Measurements from ENCODE around the gene RBFOX1.

RBFOX1 gene

GRCh38 chr16:7596308-7596707 is 263.7 kb downstream of the RBFOX1 start:
- no peak for FAIRE-seq
- no peak for DNase-seq (ENCODE audit: low spot score)

- DNase-seq (ENCODE audit: low spot score) (no peak), FAIRE-seq (no peak)
Observed at GRCh38 chr16:7597677-7598076, 265.0 kb downstream of the RBFOX1 start.

DNA sequence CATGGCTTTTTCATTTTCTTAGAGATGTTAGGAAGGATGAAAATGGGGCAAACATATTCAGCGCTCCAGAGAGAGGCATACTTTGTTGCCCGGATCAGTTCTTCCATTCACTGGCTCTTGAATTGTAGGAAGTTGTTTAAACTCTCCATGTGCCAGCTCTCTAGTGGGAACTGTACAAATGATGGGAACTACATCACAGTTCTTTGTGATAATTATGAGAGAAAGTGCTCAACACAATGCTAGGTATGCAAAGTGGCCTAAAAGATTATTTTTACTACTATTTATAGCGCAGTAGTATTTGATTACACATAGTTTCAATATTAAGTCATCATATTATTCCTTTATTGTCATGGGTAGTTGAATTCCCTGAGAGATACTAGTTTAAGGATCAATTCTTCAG is 268.5 kb downstream of the RBFOX1 start:
- FAIRE-seq (no peak), DNase-seq (ENCODE audit: low spot score) (no peak)

DNA sequence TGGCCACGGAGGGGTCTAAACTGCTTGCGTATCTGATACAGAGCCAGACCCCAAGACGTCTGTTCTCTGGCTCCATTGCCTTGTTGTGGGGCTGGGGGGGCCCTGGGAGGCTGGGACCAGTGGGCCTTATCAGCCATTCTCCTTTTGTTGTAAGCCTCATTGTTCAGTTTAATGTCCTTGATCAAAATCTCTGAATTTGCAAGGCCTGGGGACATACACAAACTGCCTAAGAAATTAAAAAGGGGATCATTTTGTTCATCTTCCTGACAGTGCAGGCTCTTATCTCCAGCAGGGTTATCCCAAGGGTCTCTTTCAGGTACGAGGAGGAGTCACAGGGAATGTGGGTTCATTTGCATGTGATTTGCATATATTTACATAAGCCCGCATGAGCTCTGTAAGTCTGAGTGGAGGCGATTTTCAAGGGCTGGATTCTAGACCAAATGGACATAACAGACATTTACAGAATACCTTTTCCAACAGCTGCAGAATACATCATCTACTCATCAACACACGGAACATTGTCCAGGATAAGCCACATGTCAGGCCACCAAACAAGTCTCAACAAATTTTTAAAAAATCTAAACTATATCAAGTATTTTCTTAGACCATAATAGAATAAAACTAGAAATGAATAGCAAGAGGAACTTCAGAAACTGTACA is 269.8 kb downstream of the RBFOX1 start:
- DNase-seq (ENCODE audit: low spot score) (no peak), FAIRE-seq (no peak)

DNA sequence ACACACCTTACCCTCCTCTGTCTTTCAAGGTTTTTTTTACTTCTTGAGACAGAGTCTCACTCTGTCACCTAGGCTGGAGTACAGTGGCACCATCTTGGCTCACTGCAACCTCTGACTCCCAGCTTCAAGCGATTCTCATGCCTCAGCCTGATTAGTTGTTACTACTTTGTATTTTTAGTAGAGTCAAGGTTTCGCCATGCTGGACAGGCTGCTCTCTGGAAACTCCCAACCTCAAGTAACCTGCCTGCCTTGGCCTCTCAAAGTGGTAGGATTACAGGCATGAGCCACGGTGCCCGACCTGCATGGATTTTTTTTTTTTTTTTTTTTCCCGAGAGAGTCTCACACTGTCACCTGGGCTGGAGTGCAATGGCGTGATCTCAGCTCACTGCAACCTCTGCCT is 273.2 kb downstream of the RBFOX1 start:
- DNase-seq (ENCODE audit: low spot score) (no peak), FAIRE-seq (no peak)

DNA sequence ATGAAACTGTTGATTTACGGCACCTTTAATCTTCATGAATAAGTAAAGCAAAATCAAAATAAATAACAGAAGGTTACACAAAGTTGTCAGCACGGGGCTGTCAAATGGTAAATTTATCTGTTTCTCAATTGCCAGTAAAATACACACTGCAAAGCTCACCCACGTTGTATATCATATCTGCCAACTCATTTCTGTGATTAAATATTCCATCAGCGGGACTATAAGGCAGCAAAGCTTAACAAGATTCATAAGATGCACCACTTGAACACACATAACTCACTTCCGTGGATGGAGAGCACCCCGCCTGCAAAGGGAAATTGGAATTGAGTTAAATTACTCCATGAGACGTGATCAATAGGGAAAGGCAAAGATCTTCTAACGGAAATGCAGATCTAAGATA is 280.0 kb downstream of the RBFOX1 start:
- FAIRE-seq = no peak
- DNase-seq (ENCODE audit: low spot score) = no peak

DNA sequence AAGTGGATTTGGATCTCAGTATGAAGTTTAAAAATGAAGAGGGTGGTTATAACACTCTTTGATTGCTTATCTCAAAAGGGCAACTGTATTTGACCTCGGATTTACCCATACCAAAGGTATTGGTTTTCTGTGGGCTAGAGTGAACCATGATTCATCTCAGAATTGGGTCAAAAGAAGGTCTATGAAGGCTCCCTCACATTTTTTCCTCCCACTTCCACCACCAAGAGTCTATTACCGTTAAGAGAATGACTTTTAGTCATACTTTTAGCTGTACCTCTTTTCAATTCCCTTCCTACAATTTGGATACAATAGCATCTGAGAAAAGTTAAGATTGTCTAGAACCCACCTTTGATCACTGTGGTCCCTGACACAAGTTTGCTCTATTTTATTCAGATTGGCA is 280.9 kb downstream of the RBFOX1 start:
- FAIRE-seq (no peak), DNase-seq (ENCODE audit: low spot score) (no peak)

GRCh38 chr16:7614021-7614795 is 281.6 kb downstream of the RBFOX1 start:
- no peak for FAIRE-seq
- no peak for DNase-seq (ENCODE audit: low spot score)

GRCh38 chr16:7615565-7615964 is 282.9 kb downstream of the RBFOX1 start:
- FAIRE-seq = no peak
- DNase-seq (ENCODE audit: low spot score) = no peak

GRCh38 chr16:7624871-7625766 is 292.5 kb downstream of the RBFOX1 start:
- FAIRE-seq (no peak), DNase-seq (ENCODE audit: low spot score) (no peak)

DNA sequence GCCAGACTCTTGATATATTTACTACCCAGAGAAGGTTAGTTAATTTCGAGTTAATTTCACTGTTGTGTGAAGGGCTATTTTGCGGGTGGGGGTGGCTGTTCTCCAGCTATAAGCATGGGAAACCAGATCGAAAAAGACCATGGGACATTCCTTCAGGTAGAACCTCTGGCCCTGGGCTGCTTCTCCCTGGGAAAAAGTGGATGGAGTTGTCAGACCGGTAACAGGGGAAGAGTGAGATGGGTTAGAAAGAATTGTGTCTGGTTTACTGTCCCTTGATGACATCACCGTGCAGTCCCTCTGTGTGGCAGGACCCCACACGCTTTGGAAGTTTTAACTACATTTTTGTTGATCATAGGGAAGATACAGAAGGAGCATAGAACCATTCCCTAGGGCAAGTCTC is 296.3 kb downstream of the RBFOX1 start:
- DNase-seq (ENCODE audit: low spot score) (no peak), FAIRE-seq (no peak)

DNA sequence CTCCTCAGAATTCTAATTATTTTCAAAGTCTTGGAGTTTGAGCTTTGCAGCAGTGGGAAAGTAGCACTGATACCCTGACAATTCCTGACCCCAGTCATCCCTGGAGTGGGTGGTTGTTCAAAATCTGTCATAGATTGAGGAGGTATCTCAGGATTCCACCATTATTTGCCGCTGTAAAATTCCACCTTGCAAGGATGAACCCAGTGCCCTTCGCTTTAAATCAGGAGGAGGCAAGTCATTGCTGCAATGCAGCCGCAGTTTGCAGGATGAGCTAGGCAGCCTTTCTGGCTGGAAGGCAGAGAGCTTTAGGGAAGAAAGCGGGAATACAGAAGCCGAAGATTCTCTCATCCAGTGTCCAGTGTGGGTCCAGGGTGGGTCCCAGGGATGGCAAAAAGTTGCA is 296.9 kb downstream of the RBFOX1 start:
- no peak for FAIRE-seq
- no peak for DNase-seq (ENCODE audit: low spot score)

GRCh38 chr16:7637446-7637845 is 304.8 kb downstream of the RBFOX1 start:
- no peak for FAIRE-seq

GRCh38 chr16:7638306-7638705 is 305.7 kb downstream of the RBFOX1 start:
- FAIRE-seq (no peak), DNase-seq (ENCODE audit: low spot score) (no peak)

More at GRCh38 chr16:7637446-7637845, 304.8 kb downstream of the RBFOX1 start:
- no peak for DNase-seq (ENCODE audit: low spot score)

DNA sequence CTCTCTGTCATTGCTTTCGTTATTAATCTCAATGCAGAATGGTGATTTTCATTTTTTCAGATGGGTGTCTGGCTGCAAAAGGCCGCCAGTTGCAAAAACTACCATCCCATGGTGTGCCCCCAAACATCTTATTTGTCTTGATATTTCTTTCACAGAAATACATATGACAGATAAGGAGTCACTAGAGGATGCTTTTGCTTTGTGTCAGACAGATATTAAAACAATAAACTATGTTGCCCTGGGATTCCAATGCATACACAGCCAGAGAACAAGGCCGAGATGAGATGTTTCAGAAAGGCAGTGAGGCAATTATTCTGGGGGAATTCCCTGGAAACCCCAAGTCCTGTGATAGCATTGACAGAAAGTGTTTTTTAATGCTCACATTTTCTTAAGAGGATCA is 307.7 kb downstream of the RBFOX1 start:
- FAIRE-seq (no peak), DNase-seq (ENCODE audit: low spot score) (no peak)

DNA sequence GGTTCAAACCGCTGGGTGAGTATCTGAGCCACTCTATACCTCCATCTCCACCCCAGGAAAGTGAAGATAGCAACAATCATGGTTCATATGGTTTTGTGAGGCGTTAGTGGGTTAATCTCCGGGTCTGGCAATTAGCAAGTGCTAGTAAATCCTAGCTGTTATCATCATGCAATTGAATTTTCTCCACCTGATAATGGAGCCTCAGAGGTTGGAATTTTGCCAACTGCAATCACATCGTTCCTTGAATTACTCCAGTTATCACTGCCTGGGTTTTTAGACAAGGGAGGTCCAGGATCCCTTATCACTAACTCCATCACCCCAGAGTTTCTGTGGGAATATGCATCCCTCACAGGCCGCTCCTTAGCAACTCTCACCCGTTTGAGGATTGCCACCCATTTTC is 311.5 kb downstream of the RBFOX1 start:
- no peak for DNase-seq (ENCODE audit: low spot score)
- FAIRE-seq = no peak

DNA sequence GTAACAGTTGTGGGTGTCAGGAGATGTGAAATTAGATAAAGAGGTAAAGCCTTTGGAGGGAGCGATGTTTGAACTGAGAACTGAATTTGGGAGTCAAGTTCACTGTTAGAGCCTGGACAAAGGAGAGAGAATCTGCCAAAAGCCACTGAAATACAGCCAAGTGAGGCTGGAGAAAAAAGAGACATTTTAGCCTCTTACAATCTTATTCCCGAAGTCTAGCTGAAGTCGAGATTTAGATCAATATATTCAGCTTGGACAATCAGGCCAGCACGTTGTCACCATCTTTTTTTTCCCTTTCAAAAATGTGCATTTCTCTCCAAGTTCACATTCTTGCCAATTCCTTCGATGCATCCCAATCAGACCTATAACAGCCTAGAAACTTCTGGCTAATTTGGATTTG is 312.2 kb downstream of the RBFOX1 start:
- no peak for DNase-seq (ENCODE audit: low spot score)

DNA sequence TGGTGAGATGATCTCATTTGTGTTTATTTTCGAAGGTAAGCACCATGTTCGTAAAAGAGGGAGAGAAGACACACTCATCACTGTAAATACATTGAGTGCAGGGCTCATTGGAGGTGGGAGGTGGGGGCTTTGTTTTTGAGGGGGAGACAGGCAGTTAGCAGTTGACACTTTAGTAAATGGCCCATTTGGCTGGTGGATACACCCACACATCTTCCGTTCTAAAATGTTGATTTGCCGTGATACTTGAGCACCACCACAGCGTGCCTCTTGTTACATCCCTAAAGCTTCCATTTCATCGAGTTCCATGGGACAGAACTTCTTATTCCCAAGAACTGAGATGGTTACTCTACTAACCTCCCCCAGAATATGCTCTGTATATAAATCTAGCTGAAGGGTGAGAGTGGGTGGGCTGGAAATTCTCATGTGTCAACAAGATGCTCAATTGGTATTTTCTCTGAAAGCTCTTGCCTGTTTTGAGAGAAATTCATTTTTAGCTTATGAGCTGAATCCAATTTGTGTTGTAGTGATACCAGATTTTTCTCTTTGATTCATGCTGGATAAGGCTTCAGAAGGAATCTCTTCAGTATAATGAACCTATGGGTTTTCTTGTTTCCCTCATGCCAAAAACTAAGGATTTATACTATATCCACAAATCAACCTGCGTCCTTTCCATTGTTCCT is 314.3 kb downstream of the RBFOX1 start:
- no peak for FAIRE-seq
- DNase-seq (ENCODE audit: low spot score) = no peak

More for the DNA sequence above, 312.2 kb downstream of the RBFOX1 start:
- FAIRE-seq = no peak

DNA sequence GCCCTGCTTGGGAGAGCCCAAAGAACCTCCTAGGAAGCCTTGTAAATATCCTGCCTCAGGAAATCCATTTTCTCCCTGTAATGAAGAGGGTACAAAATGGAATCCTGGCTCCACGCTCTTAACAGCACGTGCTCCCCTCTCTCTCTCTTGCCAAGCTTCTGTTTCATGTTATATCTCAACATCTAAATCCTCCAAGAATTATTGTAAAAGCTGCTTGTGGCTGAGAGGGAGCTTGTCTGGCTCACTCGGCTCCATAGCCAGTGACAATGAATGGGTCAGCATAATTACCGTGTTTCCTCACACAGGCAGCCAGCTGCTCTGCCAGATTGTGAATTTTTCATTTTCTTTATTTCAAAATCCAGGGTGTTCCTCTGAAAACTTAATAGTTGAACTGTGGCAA is 317.8 kb downstream of the RBFOX1 start:
- no peak for FAIRE-seq

GRCh38 chr16:7651803-7652570 is 319.3 kb downstream of the RBFOX1 start:
- DNase-seq (ENCODE audit: low spot score) (no peak), FAIRE-seq (no peak)

More for the DNA sequence above, 317.8 kb downstream of the RBFOX1 start:
- no peak for DNase-seq (ENCODE audit: low spot score)

Measured in RCC 7860 (cell line).